Left lung (tissue), 10 donors: Measurements from ENCODE around the gene COX11. TPM values are rescaled to one million over a fixed set of nuclear protein-coding genes. Genes with fewer than 3 reads are reported as not detected.

Source experiments
- ATAC-seq: fragments of 200-7000 bp; cut with Tn5 transposase; one replicate; pipeline ENCODE4 v1.9.1; 2020; ENCODE audit warnings: moderate library complexity
- DNase-seq, 4 donors: peaks; one replicate each; pipeline ENCODE4 v3.0.0-alpha.2; 2013 to 2020
- H3K27ac ChIP-seq, 2 donors: fragments of 200-600 bp; sonication (generic) in 1 of 2; one replicate each; pipeline versions ENCODE4 v1.5.0 to v1.8.0; 2020 to 2021
- H3K27me3 ChIP-seq, 2 donors: fragments of 200-600 bp; sonication (generic) in 1 of 2; one replicate each; pipeline versions ENCODE4 v1.5.0 to v1.8.0; 2020 to 2021
- H3K36me3 ChIP-seq, 2 donors: fragments of 200-600 bp; sonication (generic) in 1 of 2; one replicate each; pipeline versions ENCODE4 v1.5.0 to v1.8.0; 2020 to 2021
- H3K4me1 ChIP-seq, 2 donors: fragments of 200-600 bp; one replicate each; pipeline ENCODE4 v1.8.0; 2021
- H3K4me3 ChIP-seq, 2 donors: fragments of 200-600 bp; sonication (generic) in 1 of 2; one replicate each; pipeline versions ENCODE4 v1.5.0 to v1.8.0; 2020 to 2021; ENCODE audit warnings: mild to moderate bottlenecking in 1 of 2
- H3K9me3 ChIP-seq, 2 donors: fragments of 200-600 bp; sonication (generic) in 1 of 2; one replicate each; pipeline versions ENCODE4 v1.5.0 to v1.8.0; 2020 to 2021
- intact Hi-C, 2 donors: fragments of 100-400 bp; cut with DNase I; formaldehyde crosslinking; loops; one replicate each; pipeline versions ENCODE4 v1.11.2 to v1.14.2; 2022
- polyA plus RNA-seq, 6 donors: library from polyadenylated mRNA; unstranded; fragments of 120-200 nt; gene quantifications; one replicate each; pipeline ENCODE4 v1.2.1, GENCODE V29; 2013; ENCODE audit not compliant: insufficient read length in 6 of 6
- total RNA-seq, 2 donors: library from RNA; stranded (reverse); fragmentation: NEBNext Ultra II Directional; extraction: Animal tissue kit (Norgen Biotek cat#: 25700); gene quantifications; one replicate each; pipeline ENCODE4 v1.2.1, GENCODE V29; 2021
- TF ChIP-seq, protein P1 (sequence below), 2 donors: fragments of 200-600 bp; sonication (generic) in 1 of 2; IDR thresholded peaks; one replicate each; pipeline versions ENCODE4 v1.5.0 to v1.8.0; 2021; ENCODE audit warnings: antibody characterized with exemption in 2 of 2
- donor health status: DM: no; HTN: yes; CAD: no.
- donor health status: DM: no; HTN: no; CAD: no.

The COX11 gene
- total and polyA plus RNA-seq, 8 donors: 39.0 to 99.4 (median 86.2) TPM

DNA sequence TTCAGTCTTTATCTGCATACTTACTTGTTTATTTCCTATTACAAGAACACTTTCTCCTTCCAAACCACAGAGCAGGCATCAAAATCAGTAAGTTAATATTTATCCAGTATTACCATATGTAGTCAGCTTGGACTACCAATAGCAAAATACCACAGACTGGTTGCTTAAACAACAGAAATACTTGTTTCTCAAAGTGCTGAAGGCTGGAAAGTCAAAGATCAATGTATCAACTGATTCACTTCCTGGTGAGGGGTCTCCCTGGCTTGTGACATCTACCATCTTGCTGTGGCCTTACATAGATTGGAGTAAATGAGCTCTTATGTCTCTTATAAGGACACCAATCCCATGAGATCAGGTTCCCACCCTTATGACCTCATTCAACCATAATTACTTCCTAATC is 2.7 kb upstream of the COX11 start:
- Histone ChIP-seq H3K4me1 (peaks cover 12 to 21% of the 10 kb centered on the region in 2 donors), H3K9me3 (no peaks in the 10 kb centered on the region), H3K27ac (no peak overlapping the region), H3K4me3 (no peak overlapping the region), H3K36me3 (no peaks in the 10 kb centered on the region), H3K27me3 (no peaks in the 10 kb centered on the region)
- ATAC-seq: no peak
- TF ChIP-seq, protein P1, sequence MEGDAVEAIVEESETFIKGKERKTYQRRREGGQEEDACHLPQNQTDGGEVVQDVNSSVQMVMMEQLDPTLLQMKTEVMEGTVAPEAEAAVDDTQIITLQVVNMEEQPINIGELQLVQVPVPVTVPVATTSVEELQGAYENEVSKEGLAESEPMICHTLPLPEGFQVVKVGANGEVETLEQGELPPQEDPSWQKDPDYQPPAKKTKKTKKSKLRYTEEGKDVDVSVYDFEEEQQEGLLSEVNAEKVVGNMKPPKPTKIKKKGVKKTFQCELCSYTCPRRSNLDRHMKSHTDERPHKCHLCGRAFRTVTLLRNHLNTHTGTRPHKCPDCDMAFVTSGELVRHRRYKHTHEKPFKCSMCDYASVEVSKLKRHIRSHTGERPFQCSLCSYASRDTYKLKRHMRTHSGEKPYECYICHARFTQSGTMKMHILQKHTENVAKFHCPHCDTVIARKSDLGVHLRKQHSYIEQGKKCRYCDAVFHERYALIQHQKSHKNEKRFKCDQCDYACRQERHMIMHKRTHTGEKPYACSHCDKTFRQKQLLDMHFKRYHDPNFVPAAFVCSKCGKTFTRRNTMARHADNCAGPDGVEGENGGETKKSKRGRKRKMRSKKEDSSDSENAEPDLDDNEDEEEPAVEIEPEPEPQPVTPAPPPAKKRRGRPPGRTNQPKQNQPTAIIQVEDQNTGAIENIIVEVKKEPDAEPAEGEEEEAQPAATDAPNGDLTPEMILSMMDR (IDR thresholded peaks at IDR 0.05): no peak
- intact Hi-C loops: no loop called here
- DNase-seq: no peak

GRCh38 chr17:54969658-54970572 is 1.5 kb upstream of the COX11 start:
- Histone ChIP-seq H3K9me3 (no peaks in the 10 kb centered on the region), H3K27me3 (no peaks in the 10 kb centered on the region), H3K27ac (peak overlapping the region; percentile 86 to 90), H3K4me3 (peak overlapping the region; percentile 66 to 93), H3K4me1 (peaks cover 12 to 22% of the 10 kb centered on the region in 2 donors), H3K36me3 (no peaks in the 10 kb centered on the region)
- TF ChIP-seq, protein P1 (IDR thresholded peaks at IDR 0.05): no peak
- ATAC-seq: no peak
- no peak for DNase-seq
- intact Hi-C loops: no loop called here

GRCh38 chr17:54968988-54969332 is 506 bp upstream of the COX11 start:
- H3K9me3 ChIP-seq: no peaks in the 10 kb centered on the region
- peaks cover 12 to 22% of the 10 kb centered on the region in 2 donors for H3K4me1 ChIP-seq
- H3K4me3 ChIP-seq: peak overlapping the region; percentile 66 to 93
- intact Hi-C loops: no loop called here
- ATAC-seq (peak; percentile 62), DNase-seq (peak in 2 of 4 donors; percentile 41 to 75)
- peaks cover 0 to 8% of the 10 kb centered on the region in 2 donors for H3K36me3 ChIP-seq
- peak overlapping the region; percentile 86 to 90 for H3K27ac ChIP-seq
- no peaks in the 10 kb centered on the region for H3K27me3 ChIP-seq
- TF ChIP-seq, protein P1 (IDR thresholded peaks at IDR 0.05): no peak

DNA sequence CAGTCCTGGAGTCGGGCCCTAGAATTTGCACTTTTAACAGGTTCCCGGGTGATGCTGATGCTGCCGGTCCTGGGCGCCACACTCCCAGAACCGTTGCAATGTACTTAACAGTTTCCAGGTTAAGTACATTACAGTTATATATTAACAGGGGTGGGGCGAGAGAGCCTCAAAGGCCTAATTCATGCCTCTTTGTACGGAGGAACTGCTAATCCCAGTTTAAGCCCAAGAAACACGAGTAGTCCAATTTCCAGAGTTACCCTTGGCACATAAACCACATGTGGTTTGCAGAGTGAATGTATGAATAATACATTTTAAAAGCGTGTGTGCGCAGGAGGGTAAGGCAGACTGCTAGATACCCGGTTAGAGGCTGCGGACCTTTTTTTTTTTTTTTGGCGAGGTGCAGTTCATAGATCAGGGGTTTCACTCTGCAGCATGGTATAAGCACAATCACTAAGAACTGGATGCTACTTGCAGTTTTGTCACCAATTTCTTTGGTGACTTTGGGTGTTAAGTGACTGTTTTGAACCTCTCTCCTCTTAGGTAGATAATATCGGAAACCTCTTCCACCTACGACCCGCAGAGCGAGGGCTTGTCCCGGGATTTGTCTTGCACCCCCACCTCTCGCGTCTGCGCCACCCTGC is 713 bp downstream of the COX11 start:
- Histone ChIP-seq H3K27ac (peak overlapping the region; percentile 86 to 90), H3K9me3 (no peaks in the 10 kb centered on the region), H3K4me3 (peak overlapping the region; percentile 66 to 93), H3K27me3 (no peaks in the 10 kb centered on the region), H3K36me3 (peaks cover 0 to 20% of the 10 kb centered on the region in 2 donors), H3K4me1 (peaks cover 12 to 22% of the 10 kb centered on the region in 2 donors)
- TF ChIP-seq, protein P1 (IDR thresholded peaks at IDR 0.05): no peak
- intact Hi-C loops: no loop called here
- ATAC-seq: peak; percentile 49
- DNase-seq: peak in 2 of 4 donors; percentile 23 to 32

DNA sequence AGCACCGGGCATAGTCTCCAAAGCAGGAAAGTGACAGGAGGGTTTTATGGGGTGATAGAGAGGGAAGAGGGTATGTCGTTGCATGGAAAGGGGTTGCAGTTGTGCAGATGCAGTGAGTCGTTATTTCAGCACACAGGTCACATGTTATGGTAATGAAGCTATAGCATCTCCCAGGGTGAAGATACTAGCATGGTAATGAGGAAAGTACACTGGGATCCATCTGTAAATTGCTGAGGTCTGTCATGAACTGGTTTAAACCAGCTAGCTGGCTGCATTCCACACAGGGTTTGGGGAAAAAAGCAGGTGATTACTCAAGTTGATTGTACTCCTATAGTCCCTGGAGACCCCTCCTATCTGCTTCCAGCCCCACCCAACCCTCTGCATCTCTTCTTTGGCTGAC is 11.7 kb downstream of the COX11 start:
- peaks cover 0 to 63% of the 10 kb centered on the region in 2 donors for H3K36me3 ChIP-seq
- no peak for DNase-seq
- no peaks in the 10 kb centered on the region for H3K4me1 ChIP-seq
- no peak for ATAC-seq
- H3K27me3 ChIP-seq: no peaks in the 10 kb centered on the region
- intact Hi-C loops: no loop called here
- no peak overlapping the region for H3K27ac ChIP-seq
- no peaks in the 10 kb centered on the region for H3K9me3 ChIP-seq
- TF ChIP-seq, protein P1 (IDR thresholded peaks at IDR 0.05): no peak
- no peak overlapping the region for H3K4me3 ChIP-seq
